Testis (tissue), 3 donors: ENCODE data around the gene SMIM22. TPM values are rescaled to one million over a fixed set of nuclear protein-coding genes. Genes with fewer than 3 reads are reported as not detected.

Source experiments
- DNase-seq: peaks from one replicate; pipeline ENCODE4 v3.0.0-alpha.2; 2019
- H3K27ac ChIP-seq, 2 donors: fragments of 200-600 bp; sonication (generic); one replicate each; pipeline ENCODE4 v1.5.1; 2019
- H3K27me3 ChIP-seq: fragments of 200-600 bp; sonication (generic); one replicate; pipeline ENCODE4 v1.5.1; 2019
- H3K36me3 ChIP-seq: fragments of 200-600 bp; sonication (generic); one replicate; pipeline ENCODE4 v1.5.1; 2017; ENCODE audit warnings: low read depth; ENCODE audit errors: missing control alignments
- H3K4me1 ChIP-seq: fragments of 200-600 bp; sonication (generic); one replicate; pipeline ENCODE4 v1.5.1; 2019
- H3K4me3 ChIP-seq, 2 donors: fragments of 200-600 bp; sonication (generic); one replicate each; pipeline ENCODE4 v1.5.1; 2017 to 2019
- H3K9me3 ChIP-seq: fragments of 200-600 bp; sonication (generic); one replicate; pipeline ENCODE4 v1.5.1; 2017
- CTCF ChIP-seq, 3 experiments: fragments of 450-650 bp in 2 of 3; fragments of 200-600 bp in 1 of 3; sonication (generic) in 1 of 3; IDR thresholded peaks; one replicate each; pipeline ENCODE4 v1.5.1; 2016 to 2019; ENCODE audit warnings: antibody characterized with exemption in 3 of 3, mild to moderate bottlenecking in 2 of 3, moderate library complexity in 1 of 3
- POLR2A ChIP-seq: fragments of 450-650 bp; IDR thresholded peaks from one replicate; pipeline ENCODE4 v1.6.1; 2017; ENCODE audit warnings: antibody characterized with exemption, mild to moderate bottlenecking, moderate library complexity
- WGBS, 2 donors: methylation state at CpG; one replicate each; pipeline ENCODE4 v1.1.5; 2018; 5-methylcytosine and 5-hydroxymethylcytosine counted together
- intact Hi-C: fragments of 100-400 bp; cut with DNase I; formaldehyde crosslinking; loops from one replicate; pipeline ENCODE4 v1.15.1; 2023; ENCODE audit warnings: low total_unique reads
- polyA plus RNA-seq: library from polyadenylated mRNA; stranded (reverse); fragments of 350-450 nt; fragmentation: Illumina TruSeq; extraction: RNeasy Lipid Tissue Mini Kit (QIAGEN cat#74804); gene quantifications from one replicate; pipeline ENCODE4 v1.2.3, GENCODE V29; 2014; ENCODE audit warnings: low read depth, low replicate concordance; ENCODE audit not compliant: insufficient read depth
- total RNA-seq, 2 donors: library from RNA; depleted of rRNA; stranded (reverse); fragments of >200 nt; gene quantifications; one replicate each; pipeline ENCODE4 v1.2.3, GENCODE V29; 2016

Gene SMIM22
- total and polyA plus RNA-seq, 3 donors from 2014 or later: 6.1 to 41.3 (median 9.8) TPM

GRCh38 chr16:4826980-4827379 lies 31.8 kb downstream of the SMIM22 start:
- intact Hi-C loops: no loop called here
- no peak overlapping the region for H3K27ac ChIP-seq
- H3K9me3 ChIP-seq: no peaks in the 10 kb centered on the region
- 74 to 78% methylated on average over 10 of the region's 10 CpGs for WGBS, 2 donors
- no peaks in the 10 kb centered on the region for H3K4me1 ChIP-seq
- H3K4me3 ChIP-seq: no peak overlapping the region
- no peaks in the 10 kb centered on the region for H3K27me3 ChIP-seq
- DNase-seq: no peak
- TF ChIP-seq CTCF (IDR thresholded peaks at IDR 0.05) (no peak), POLR2A (no peak)
- H3K36me3 ChIP-seq: no peaks in the 10 kb centered on the region

- H3K27me3 ChIP-seq: no peaks in the 10 kb centered on the region
- H3K4me1 ChIP-seq: no peaks in the 10 kb centered on the region
- TF ChIP-seq CTCF (IDR thresholded peaks at IDR 0.05) (no peak), POLR2A (no peak)
- H3K9me3 ChIP-seq: no peaks in the 10 kb centered on the region
- no peak overlapping the region for H3K27ac ChIP-seq
- 91 to 92% methylated on average over 11 of the region's 11 CpGs for WGBS, 2 donors
- intact Hi-C loops: no loop called here
- H3K4me3 ChIP-seq: no peak overlapping the region
- no peak for DNase-seq
- H3K36me3 ChIP-seq: no peaks in the 10 kb centered on the region
Observed at GRCh38 chr16:4828567-4829321, 33.6 kb downstream of the SMIM22 start.

- Histone ChIP-seq H3K27me3 (no peaks in the 10 kb centered on the region), H3K36me3 (no peaks in the 10 kb centered on the region), H3K4me1 (no peaks in the 10 kb centered on the region), H3K4me3 (no peak overlapping the region), H3K27ac (no peak overlapping the region), H3K9me3 (no peaks in the 10 kb centered on the region)
- 60 to 84% methylated on average over 7 of the region's 7 CpGs for WGBS, 2 donors
- no peak for DNase-seq
- no peak for TF ChIP-seq CTCF (IDR thresholded peaks at IDR 0.05)
- no peak for TF ChIP-seq POLR2A
- intact Hi-C loops: no loop called here
Observed at GRCh38 chr16:4830408-4830807, 35.2 kb downstream of the SMIM22 start.

- no peak for DNase-seq
- no peak for TF ChIP-seq CTCF (IDR thresholded peaks at IDR 0.05)
- no peak for TF ChIP-seq POLR2A
- intact Hi-C loops: no loop called here
- Histone ChIP-seq H3K36me3 (no peaks in the 10 kb centered on the region), H3K27me3 (no peaks in the 10 kb centered on the region), H3K9me3 (no peaks in the 10 kb centered on the region), H3K4me1 (no peaks in the 10 kb centered on the region), H3K4me3 (no peak overlapping the region), H3K27ac (no peak overlapping the region)
- WGBS, 2 donors: 93 to 95% methylated on average over 8 of the region's 8 CpGs
Observed at GRCh38 chr16:4831616-4832015, 36.4 kb downstream of the SMIM22 start.
